GM21723 (cell line): ENCODE results near the gene LRBA.

Experiments
- ATAC-seq: cut with Tn5 transposase; IDR thresholded peaks from one replicate; pipeline ENCODE4 v1.9.1; 2021; ENCODE audit warnings: mild to moderate bottlenecking, moderate library complexity; ENCODE audit not compliant: unreplicated experiment

Gene LRBA

GRCh38 chr4:150384249-150384648, 630.8 kb downstream of the LRBA start:
- ATAC-seq = no peak

GRCh38 chr4:150382028-150382427, 633.1 kb downstream of the LRBA start:
- no peak for ATAC-seq

GRCh38 chr4:150381609-150382008, 633.5 kb downstream of the LRBA start:
- no peak for ATAC-seq

- ATAC-seq = no peak
These were observed 634.0 kb downstream of the LRBA start for GRCh38 chr4:150381036-150381435.

- ATAC-seq = no peak
These were observed 635.6 kb downstream of the LRBA start for GRCh38 chr4:150379454-150379853.

GRCh38 chr4:150375025-150375424, 640.1 kb downstream of the LRBA start:
- no peak for ATAC-seq

- ATAC-seq = no peak
These were observed 643.2 kb downstream of the LRBA start for GRCh38 chr4:150371869-150372268.

- no peak for ATAC-seq
These were observed 645.4 kb downstream of the LRBA start for GRCh38 chr4:150369434-150370380.

GRCh38 chr4:150368667-150369066, 646.4 kb downstream of the LRBA start:
- no peak for ATAC-seq

GRCh38 chr4:150367326-150367725, 647.8 kb downstream of the LRBA start:
- ATAC-seq = no peak

GRCh38 chr4:150366487-150366999, 648.5 kb downstream of the LRBA start:
- ATAC-seq = peak; percentile 85

- no peak for ATAC-seq
These were observed 651.1 kb downstream of the LRBA start for GRCh38 chr4:150363721-150364688.

- ATAC-seq = no peak
These were observed 656.4 kb downstream of the LRBA start for GRCh38 chr4:150358691-150359090.

GRCh38 chr4:150357829-150358228, 657.3 kb downstream of the LRBA start:
- no peak for ATAC-seq

- ATAC-seq = no peak
These were observed 659.1 kb downstream of the LRBA start for GRCh38 chr4:150355858-150356455.

- no peak for ATAC-seq
These were observed 659.7 kb downstream of the LRBA start for GRCh38 chr4:150355418-150355817.

- ATAC-seq = no peak
These were observed 660.8 kb downstream of the LRBA start for GRCh38 chr4:150354214-150354796.

- ATAC-seq = no peak
These were observed 667.0 kb downstream of the LRBA start for GRCh38 chr4:150348079-150348478.

- ATAC-seq = no peak
These were observed 669.8 kb downstream of the LRBA start for GRCh38 chr4:150345207-150345744.

GRCh38 chr4:150343796-150344195, 671.3 kb downstream of the LRBA start:
- no peak for ATAC-seq
